ENCODE measurements around the gene STON2. TPM values are rescaled to one million over a fixed set of nuclear protein-coding genes. Genes with fewer than 3 reads are reported as not detected.

STON2 gene
- total RNA-seq, 1 donor from 2014 or later = 66.8 TPM

- Mint-ChIP-seq H3K27ac (ENCODE audit: unreplicated experiment) (peak overlapping the region; percentile 97), H3K4me1 (ENCODE audit: unreplicated experiment) (peaks cover 75% of the 10 kb centered on the region), H3K4me3 (ENCODE audit: unreplicated experiment) (peak overlapping the region; percentile 7), H3K9me3 (ENCODE audit: unreplicated experiment) (no peaks in the 10 kb centered on the region), H3K27me3 (ENCODE audit: unreplicated experiment) (peaks cover 5% of the 10 kb centered on the region), H3K36me3 (ENCODE audit: low read depth, unreplicated experiment) (peaks cover 9% of the 10 kb centered on the region)
- TF ChIP-seq CTCF (IDR thresholded peaks at IDR 0.05; ENCODE audit: unreplicated experiment) = no peak
- DNase-seq (ENCODE audit: low spot score) = no peak
These were observed 84.8 kb downstream of the STON2 start for GRCh38 chr14:81315341-81315740.

- peak overlapping the region; percentile 43 for H3K4me3 Mint-ChIP-seq (ENCODE audit: unreplicated experiment)
- H3K4me1 Mint-ChIP-seq (ENCODE audit: unreplicated experiment) = peaks cover 78% of the 10 kb centered on the region
- TF ChIP-seq CTCF (IDR thresholded peaks at IDR 0.05; ENCODE audit: unreplicated experiment) = no peak
These were observed 85.5 kb downstream of the STON2 start for GRCh38 chr14:81314443-81315175.

GRCh38 chr14:81313775-81314429 is 86.2 kb downstream of the STON2 start:
- Mint-ChIP-seq H3K36me3 (ENCODE audit: low read depth, unreplicated experiment) (peaks cover 3% of the 10 kb centered on the region), H3K4me3 (ENCODE audit: unreplicated experiment) (peak overlapping the region; percentile 43), H3K4me1 (ENCODE audit: unreplicated experiment) (peaks cover 81% of the 10 kb centered on the region), H3K27ac (ENCODE audit: unreplicated experiment) (peak overlapping the region; percentile 97), H3K9me3 (ENCODE audit: unreplicated experiment) (no peaks in the 10 kb centered on the region), H3K27me3 (ENCODE audit: unreplicated experiment) (peaks cover 4% of the 10 kb centered on the region)
- DNase-seq (ENCODE audit: low spot score) = no peak
- no peak for TF ChIP-seq CTCF (IDR thresholded peaks at IDR 0.05; ENCODE audit: unreplicated experiment)

More at GRCh38 chr14:81314443-81315175, 85.5 kb downstream of the STON2 start:
- no peaks in the 10 kb centered on the region for H3K9me3 Mint-ChIP-seq (ENCODE audit: unreplicated experiment)
- DNase-seq (ENCODE audit: low spot score) = no peak
- peaks cover 4% of the 10 kb centered on the region for H3K27me3 Mint-ChIP-seq (ENCODE audit: unreplicated experiment)
- peaks cover 3% of the 10 kb centered on the region for H3K36me3 Mint-ChIP-seq (ENCODE audit: low read depth, unreplicated experiment)
- peak overlapping the region; percentile 97 for H3K27ac Mint-ChIP-seq (ENCODE audit: unreplicated experiment)

- H3K4me3 Mint-ChIP-seq (ENCODE audit: unreplicated experiment) = no peak overlapping the region
- H3K4me1 Mint-ChIP-seq (ENCODE audit: unreplicated experiment) = peaks cover 80% of the 10 kb centered on the region
- no peaks in the 10 kb centered on the region for H3K27me3 Mint-ChIP-seq (ENCODE audit: unreplicated experiment)
- H3K27ac Mint-ChIP-seq (ENCODE audit: unreplicated experiment) = peak overlapping the region; percentile 55
- TF ChIP-seq CTCF (IDR thresholded peaks at IDR 0.05; ENCODE audit: unreplicated experiment) = no peak
- H3K36me3 Mint-ChIP-seq (ENCODE audit: low read depth, unreplicated experiment) = no peaks in the 10 kb centered on the region
- no peak for DNase-seq (ENCODE audit: low spot score)
- no peaks in the 10 kb centered on the region for H3K9me3 Mint-ChIP-seq (ENCODE audit: unreplicated experiment)
These were observed 86.9 kb downstream of the STON2 start for GRCh38 chr14:81313200-81313599.

Data from endothelial cell (in vitro differentiated cells).